Cardiac atrium fibroblast (primary cell): ENCODE results near the gene PCDHB13. TPM values are rescaled to one million over a fixed set of nuclear protein-coding genes. Genes with fewer than 3 reads are reported as not detected.

ENCODE experiments used
- total RNA-seq: library from RNA; depleted of rRNA; stranded (reverse); fragments of >200 nt; gene quantifications from 2 replicates; pipeline ENCODE4 v1.2.3, GENCODE V29; 2015

Gene PCDHB13
- total RNA-seq, result 0.16 and 0.90 TPM in 2 replicates

DNA sequence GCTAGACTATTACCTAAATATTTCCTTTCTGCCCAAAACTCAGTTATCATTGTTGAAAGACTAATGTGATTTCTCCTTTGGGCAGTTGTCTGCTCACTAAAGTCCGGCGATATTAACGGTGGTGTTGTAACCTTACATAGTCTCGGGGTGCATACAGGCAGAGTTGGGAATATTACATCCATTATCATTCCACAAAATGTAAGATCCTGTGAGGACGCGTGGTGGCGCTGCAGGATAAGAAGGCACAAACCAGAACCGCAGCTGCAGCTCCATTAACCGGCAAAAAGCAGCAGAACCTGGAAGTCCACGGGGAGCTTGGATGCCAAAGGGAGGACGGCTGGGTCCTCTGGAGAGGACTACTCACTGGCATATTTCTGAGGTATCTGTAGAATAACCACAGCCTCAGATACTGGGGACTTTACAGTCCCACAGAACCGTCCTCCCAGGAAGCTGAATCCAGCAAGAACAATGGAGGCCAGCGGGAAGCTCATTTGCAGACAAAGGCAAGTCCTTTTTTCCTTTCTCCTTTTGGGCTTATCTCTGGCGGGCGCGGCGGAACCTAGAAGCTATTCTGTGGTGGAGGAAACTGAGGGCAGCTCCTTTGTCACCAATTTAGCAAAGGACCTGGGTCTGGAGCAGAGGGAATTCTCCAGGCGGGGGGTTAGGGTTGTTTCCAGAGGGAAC lies at the start of gene PCDHB13:
Gene PCDHB13, plus strand, starts transcription at position 264 of the 684 bp plus-strand sequence. Its CDS starts 205 bp downstream, at position 469.

DNA sequence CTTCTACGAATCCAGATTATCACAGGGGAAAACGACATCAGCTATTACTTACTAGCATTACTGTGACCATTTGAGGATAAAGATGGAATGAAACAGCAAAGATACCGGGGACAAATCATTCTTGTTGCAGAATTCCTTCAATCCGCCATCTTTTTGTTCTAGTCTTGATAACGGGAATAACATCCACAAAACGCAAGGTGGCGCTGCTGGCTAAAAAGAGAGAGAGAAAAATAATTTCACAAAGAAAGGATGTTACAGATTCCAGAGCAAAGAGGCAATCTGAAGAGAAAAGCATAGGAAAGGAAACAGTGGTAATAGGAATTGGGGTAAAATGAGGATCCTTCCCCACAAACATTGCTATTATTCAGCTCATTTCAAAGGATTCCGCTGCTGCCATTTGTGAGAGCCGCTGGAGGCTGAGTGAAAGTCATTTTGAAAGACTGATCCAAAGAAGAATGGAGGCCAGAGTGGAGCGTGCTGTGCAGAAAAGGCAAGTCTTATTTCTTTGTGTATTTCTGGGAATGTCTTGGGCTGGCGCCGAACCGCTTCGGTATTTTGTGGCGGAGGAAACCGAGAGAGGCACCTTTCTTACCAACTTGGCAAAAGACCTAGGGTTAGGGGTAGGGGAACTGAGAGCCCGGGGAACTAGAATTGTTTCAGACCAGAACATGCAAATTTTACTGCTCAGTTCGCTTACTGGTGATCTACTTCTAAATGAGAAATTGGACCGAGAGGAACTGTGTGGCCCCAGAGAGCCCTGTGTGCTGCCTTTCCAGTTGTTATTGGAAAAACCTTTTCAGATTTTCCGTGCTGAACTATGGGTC lies 41.1 kb upstream of the PCDHB13 start, which contains the start of gene PCDHB7:
Gene PCDHB7, plus strand, starts transcription at position 264 of the 824 bp plus-strand sequence. Its CDS starts 192 bp downstream, at position 456.

DNA sequence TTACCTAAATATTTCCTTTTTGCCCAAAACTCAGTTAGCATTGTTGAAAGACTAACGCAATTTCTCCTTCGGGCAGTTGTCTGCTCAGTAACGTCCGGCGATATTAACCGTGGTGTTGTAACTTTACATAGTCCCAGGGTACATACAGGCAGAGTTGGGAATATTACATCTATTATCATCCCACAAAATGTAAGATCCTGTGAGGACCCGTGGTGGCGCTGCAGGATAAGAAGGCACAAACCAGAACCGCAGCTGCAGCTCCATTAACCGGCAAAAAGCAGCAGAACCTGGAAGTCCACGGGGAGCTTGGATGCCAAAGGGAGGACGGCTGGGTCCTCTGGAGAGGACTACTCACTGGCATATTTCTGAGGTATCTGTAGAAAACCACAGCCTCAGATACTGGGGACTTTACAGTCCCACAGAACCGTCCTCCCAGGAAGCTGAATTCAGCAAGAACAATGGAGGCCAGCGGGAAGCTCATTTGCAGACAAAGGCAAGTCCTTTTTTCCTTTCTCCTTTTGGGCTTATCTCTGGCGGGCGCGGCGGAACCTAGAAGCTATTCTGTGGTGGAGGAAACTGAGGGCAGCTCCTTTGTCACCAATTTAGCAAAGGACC lies 36.0 kb upstream of the PCDHB13 start, which contains the start of gene PCDHB8:
Gene PCDHB8, plus strand, starts transcription at position 214 of the 615 bp plus-strand sequence. Its CDS starts 245 bp downstream, at position 459.

DNA sequence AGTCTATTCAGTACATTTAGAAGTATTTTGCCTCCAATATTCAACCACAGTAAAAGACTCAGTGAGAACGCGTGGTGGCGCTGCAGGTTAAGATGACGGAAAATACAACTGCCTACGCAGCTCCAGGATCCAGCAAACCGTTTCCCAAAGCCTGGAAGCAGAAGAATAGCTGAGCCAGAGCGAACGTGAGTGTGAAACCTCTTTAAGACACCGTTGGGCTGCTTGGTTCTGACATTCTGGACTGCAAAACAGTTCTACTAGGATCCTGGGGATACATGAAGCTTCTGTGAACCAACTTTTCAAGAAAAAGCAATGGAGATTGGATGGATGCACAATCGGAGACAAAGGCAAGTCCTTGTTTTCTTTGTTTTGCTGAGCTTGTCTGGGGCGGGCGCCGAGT lies 31.5 kb upstream of the PCDHB13 start, which contains the start of gene PCDHB16:
Gene PCDHB16, plus strand, starts transcription at position 140 of the 400 bp plus-strand sequence. Its CDS starts 173 bp downstream, at position 313.

DNA sequence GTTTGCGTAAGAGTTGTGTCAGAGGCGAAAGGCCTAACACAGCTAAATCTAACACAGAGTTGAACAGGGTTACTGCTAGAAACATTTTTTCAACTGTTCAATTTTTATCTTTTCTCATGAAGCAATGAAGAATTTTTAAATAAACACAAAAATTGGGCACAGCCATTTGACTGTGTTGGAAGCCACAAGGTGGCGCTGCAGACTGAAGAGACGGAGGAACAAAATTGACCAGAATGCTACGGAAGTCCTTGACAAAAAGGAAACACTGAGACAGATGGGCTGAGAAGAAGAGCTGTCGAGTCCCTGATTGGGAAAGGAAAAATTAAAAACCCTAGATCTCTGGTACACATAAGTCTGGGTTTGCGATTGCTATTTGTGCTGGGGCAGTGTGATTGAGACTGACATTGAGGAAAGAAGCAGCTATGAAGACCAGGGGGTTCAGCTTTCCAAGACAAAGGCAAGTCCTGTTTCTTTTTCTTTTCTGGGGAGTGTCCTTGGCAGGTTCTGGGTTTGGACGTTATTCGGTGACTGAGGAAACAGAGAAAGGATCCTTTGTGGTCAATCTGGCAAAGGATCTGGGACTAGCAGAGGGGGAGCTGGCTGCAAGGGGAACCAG lies 26.7 kb upstream of the PCDHB13 start, which contains the start of gene PCDHB9:
Gene PCDHB9, plus strand, starts transcription at position 265 of the 616 bp plus-strand sequence. Its CDS starts 158 bp downstream, at position 423.

DNA sequence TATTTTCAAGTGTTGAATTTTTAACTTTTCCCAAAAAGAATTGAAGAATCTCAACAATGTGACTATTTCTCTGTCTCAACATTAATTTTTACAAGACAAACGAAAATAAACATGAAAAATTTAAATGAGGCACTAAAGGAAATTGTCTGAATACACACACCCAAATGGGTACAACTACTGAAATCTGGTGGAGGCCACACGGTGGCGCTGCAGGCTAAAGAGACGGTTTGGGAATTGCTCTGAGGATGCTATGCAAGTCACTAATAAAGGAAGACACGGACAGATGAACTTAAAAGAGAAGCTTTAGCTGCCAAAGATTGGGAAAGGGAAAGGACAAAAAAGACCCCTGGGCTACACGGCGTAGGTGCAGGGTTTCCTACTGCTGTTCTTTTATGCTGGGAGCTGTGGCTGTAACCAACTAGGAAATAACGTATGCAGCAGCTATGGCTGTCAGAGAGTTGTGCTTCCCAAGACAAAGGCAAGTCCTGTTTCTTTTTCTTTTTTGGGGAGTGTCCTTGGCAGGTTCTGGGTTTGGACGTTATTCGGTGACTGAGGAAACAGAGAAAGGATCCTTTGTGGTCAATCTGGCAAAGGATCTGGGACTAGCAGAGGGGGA lies 21.5 kb upstream of the PCDHB13 start, which contains the start of gene PCDHB10:
Gene PCDHB10, plus strand, starts transcription at position 244 of the 616 bp plus-strand sequence. Its CDS starts 200 bp downstream, at position 444.

DNA sequence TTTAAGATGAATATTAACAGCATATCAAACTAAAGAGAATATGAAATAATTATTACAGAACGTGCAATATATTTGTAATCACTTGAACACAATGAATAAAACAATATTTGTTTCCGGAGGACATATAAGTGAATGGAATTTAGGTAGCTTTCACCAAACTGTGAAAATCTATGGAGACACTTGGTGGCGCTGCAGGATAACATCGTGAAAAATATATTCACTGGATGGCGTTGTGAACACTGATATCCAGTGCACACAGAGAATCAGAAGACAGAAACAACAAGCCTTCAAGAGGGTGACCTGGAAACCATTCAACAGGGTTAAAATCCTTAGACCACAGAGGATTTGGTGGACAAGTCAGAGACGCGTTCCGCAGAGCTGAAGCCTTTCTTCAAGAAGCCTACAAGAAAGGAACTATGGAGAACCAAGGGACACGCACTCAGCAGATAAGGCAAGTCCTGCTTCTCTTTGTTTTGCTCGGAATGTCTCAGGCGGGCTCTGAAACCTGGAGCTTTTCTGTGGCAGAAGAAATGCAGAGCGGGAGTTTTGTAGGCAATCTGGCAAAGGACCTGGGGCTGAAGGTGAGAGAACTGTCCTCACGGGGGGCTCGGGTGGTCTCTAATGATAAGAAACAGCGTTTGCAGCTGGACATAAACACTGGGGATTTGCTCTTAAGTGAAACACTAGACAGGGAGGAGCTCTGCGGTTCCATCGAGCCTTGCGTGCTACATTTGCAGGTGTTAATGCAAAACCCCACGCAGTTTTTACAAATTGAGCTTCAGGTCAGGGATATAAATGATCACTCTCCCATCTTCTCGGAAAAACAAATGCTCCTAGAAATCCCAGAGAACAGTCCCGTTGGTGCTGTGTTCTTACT lies 14.1 kb upstream of the PCDHB13 start, which contains the start of gene PCDHB11:
Gene PCDHB11, plus strand, starts transcription at position 269 of the 877 bp plus-strand sequence. Its CDS starts 148 bp downstream, at position 417.

DNA sequence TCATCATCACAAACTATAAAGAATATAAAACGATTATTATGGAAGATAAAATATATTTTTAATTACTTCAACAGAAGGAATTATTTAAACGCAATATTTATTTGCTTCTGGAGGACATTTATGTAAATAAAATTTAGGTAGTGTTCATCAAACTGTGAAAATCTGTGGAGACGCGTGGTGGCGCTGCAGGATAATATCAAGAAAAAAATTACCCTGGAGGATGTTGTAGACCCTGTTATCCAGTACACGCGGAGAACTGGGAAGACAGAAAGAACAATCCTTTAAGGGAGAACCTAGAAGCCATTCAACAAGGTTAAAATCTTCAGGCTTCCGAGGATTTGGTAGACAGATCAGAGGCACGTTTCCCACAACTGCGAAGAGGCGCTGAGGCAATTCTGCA lies 5.2 kb upstream of the PCDHB13 start, which contains the start of gene PCDHB12:
Gene PCDHB12, plus strand, starts transcription at position 242 of the 400 bp plus-strand sequence. CDS start 189 bp downstream, outside the sequence.

DNA sequence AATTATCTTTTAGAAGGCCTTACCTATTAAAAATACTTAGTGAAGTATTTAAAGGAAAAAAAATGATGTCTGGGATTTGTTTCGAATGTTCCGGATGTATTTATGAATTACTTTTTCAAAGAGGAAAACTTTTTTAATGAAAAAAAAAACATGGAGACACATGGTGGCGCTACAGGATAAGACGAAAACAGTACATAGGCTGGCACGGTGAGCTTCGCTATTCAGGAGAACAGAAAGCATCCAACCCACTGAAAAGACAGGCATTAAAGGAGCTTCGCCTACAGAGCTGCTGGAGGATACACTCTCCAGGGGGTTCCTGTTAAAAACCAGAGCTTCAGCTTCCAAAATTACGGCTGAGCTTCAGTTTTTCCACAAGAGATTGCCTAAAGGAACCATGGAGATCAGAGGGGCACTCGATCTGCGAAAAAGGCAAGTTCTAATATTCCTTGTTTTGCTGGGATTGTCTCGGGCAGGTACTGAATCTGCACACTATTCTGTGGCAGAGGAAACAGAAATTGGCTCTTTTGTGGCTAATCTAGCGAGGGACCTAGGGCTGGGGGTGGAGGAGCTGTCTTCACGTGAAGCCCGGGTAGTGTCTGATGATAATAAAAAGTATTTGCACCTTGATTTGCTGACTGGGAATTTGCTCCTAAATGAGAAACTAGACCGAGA lies 9.5 kb downstream of the PCDHB13 start, which contains the start of gene PCDHB14:
Gene PCDHB14, plus strand, starts transcription at position 232 of the 672 bp plus-strand sequence. Its CDS starts 163 bp downstream, at position 395.

DNA sequence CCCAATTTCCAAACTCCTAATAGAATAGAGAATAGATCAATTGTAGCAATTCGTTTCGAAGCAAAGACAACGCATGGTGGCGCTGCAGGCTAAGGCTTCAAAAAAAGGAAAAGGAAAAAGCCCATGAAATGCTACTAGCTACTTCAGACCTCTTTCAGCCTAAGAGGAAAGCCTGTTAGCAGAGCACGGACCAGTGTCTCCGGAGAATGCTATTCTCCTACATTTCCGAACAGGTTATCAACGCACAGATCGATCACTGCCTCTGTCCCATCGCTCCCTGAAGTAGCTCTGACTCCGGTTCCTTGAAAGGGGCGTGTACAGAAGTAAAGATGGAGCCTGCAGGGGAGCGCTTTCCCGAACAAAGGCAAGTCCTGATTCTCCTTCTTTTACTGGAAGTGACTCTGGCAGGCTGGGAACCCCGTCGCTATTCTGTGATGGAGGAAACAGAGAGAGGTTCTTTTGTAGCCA lies 31.6 kb downstream of the PCDHB13 start, which contains the start of gene PCDHB15:
Gene PCDHB15, plus strand, starts transcription at position 146 of the 468 bp plus-strand sequence. Its CDS starts 184 bp downstream, at position 330.

Other genes starting within 250 kb of the PCDHB13 start
- under 0.01 and 0.49 TPM in 2 replicates for gene PCDHAC2, start 247.4 kb upstream of the PCDHB13 start, total RNA-seq
- gene PCDHB1, start 162.5 kb upstream of the PCDHB13 start, total RNA-seq, result not detected in 2 replicates
- gene PCDHB2, start 119.3 kb upstream of the PCDHB13 start, total RNA-seq, result 0.90 and 1.3 TPM in 2 replicates
- gene PCDHB3, start 113.4 kb upstream of the PCDHB13 start, total RNA-seq, result 0.16 TPM in 1 of 2 replicates, not detected in the other
- 0.18 and 0.97 TPM in 2 replicates for gene PCDHB4, start 92.1 kb upstream of the PCDHB13 start, total RNA-seq
- 1.3 and 4.5 TPM in 2 replicates for gene PCDHB5, start 78.7 kb upstream of the PCDHB13 start, total RNA-seq
- 0.49 TPM in 1 of 2 replicates, not detected in the other for gene PCDHB6, start 63.9 kb upstream of the PCDHB13 start, total RNA-seq
- gene PCDHB7, start 41.3 kb upstream of the PCDHB13 start, total RNA-seq, result 0.16 and 1.1 TPM in 2 replicates
- 0.49 TPM in 1 of 2 replicates, not detected in the other for gene PCDHB8, start 36.1 kb upstream of the PCDHB13 start, total RNA-seq
- 0.54 TPM in 1 of 2 replicates, not detected in the other for gene PCDHB16, start 31.5 kb upstream of the PCDHB13 start, total RNA-seq
- under 0.01 TPM in 1 of 2 replicates, not detected in the other for gene PCDHB9, start 26.8 kb upstream of the PCDHB13 start, total RNA-seq
- 0.16 and 0.18 TPM in 2 replicates for gene PCDHB10, start 21.6 kb upstream of the PCDHB13 start, total RNA-seq
- gene PCDHB11, start 14.3 kb upstream of the PCDHB13 start, total RNA-seq, result 0.18 and 0.65 TPM in 2 replicates
- 0.16 and 0.72 TPM in 2 replicates for gene PCDHB12, start 5.2 kb upstream of the PCDHB13 start, total RNA-seq
- 0.54 and 1.5 TPM in 2 replicates for gene PCDHB14, start 9.4 kb downstream of the PCDHB13 start, total RNA-seq
- 1.8 TPM in 2 replicates for gene PCDHB15, start 31.5 kb downstream of the PCDHB13 start, total RNA-seq
- gene SLC25A2, start 90.1 kb downstream of the PCDHB13 start, total RNA-seq, result not detected in 2 replicates
- gene TAF7, start 106.9 kb downstream of the PCDHB13 start, total RNA-seq, result 36.6 and 51.5 TPM in 2 replicates
- 0.54 and 0.65 TPM in 2 replicates for gene PCDHGA1, start 116.6 kb downstream of the PCDHB13 start, total RNA-seq
- 2.5 and 5.8 TPM in 2 replicates for gene PCDHGA2, start 124.8 kb downstream of the PCDHB13 start, total RNA-seq
- 2.0 and 2.9 TPM in 2 replicates for gene PCDHGA3, start 129.9 kb downstream of the PCDHB13 start, total RNA-seq
- 0.36 and 0.81 TPM in 2 replicates for gene PCDHGB1, start 136.2 kb downstream of the PCDHB13 start, total RNA-seq
- gene PCDHGA4, start 141.1 kb downstream of the PCDHB13 start, total RNA-seq, result 4.7 and 6.3 TPM in 2 replicates
- 1.6 and 3.2 TPM in 2 replicates for gene PCDHGB2, start 146.1 kb downstream of the PCDHB13 start, total RNA-seq
- gene PCDHGA5, start 150.2 kb downstream of the PCDHB13 start, total RNA-seq, result 0.32 and 2.2 TPM in 2 replicates
- 1.8 and 2.4 TPM in 2 replicates for gene PCDHGB3, start 156.3 kb downstream of the PCDHB13 start, total RNA-seq
- 1.1 and 3.4 TPM in 2 replicates for gene PCDHGA6, start 160.0 kb downstream of the PCDHB13 start, total RNA-seq
- 3.6 and 5.8 TPM in 2 replicates for gene PCDHGA7, start 168.8 kb downstream of the PCDHB13 start, total RNA-seq
- 14.1 and 16.8 TPM in 2 replicates for gene PCDHGB4, start 173.8 kb downstream of the PCDHB13 start, total RNA-seq
- gene PCDHGA8, start 178.7 kb downstream of the PCDHB13 start, total RNA-seq, result 0.18 and 1.8 TPM in 2 replicates
- gene PCDHGB5, start 184.0 kb downstream of the PCDHB13 start, total RNA-seq, result 21.7 and 22.2 TPM in 2 replicates
- gene PCDHGA9, start 188.9 kb downstream of the PCDHB13 start, total RNA-seq, result 1.4 and 2.6 TPM in 2 replicates
- 1.4 and 2.1 TPM in 2 replicates for gene PCDHGB6, start 194.1 kb downstream of the PCDHB13 start, total RNA-seq
- gene PCDHGA10, start 199.1 kb downstream of the PCDHB13 start, total RNA-seq, result 3.4 and 5.0 TPM in 2 replicates
- gene PCDHGB7, start 203.8 kb downstream of the PCDHB13 start, total RNA-seq, result 7.8 and 14.4 TPM in 2 replicates
- gene PCDHGA11, start 207.1 kb downstream of the PCDHB13 start, total RNA-seq, result 10.2 and 12.8 TPM in 2 replicates
- gene PCDHGA12, start 216.6 kb downstream of the PCDHB13 start, total RNA-seq, result 26.7 and 27.1 TPM in 2 replicates